SKM-1 (cell line): ENCODE measurements around the gene DISP3.
A peak's percentile ranks its signal among the peaks of the same experiment; 100 is the strongest.

Source experiments
- DNase-seq: peaks from one replicate; lab custom pipeline; 2025; ENCODE audit not compliant: unreplicated experiment; lab: John Stamatoyannopoulos, UW

The DISP3 gene

GRCh38 chr1:11478571-11479374, at the start of gene DISP3:
Gene DISP3, plus strand, starts transcription at chr1:11479155. Its CDS starts 21,838 bp downstream, at chr1:11500993.
- DNase-seq = peak; percentile 8

- no peak for DNase-seq
Measured at GRCh38 chr1:11429226-11429625, 49.7 kb upstream of the DISP3 start.

- DNase-seq = no peak
Measured at GRCh38 chr1:11429935-11430334, 49.0 kb upstream of the DISP3 start.

GRCh38 chr1:11431941-11432507, 46.9 kb upstream of the DISP3 start:
- DNase-seq = no peak

DNA sequence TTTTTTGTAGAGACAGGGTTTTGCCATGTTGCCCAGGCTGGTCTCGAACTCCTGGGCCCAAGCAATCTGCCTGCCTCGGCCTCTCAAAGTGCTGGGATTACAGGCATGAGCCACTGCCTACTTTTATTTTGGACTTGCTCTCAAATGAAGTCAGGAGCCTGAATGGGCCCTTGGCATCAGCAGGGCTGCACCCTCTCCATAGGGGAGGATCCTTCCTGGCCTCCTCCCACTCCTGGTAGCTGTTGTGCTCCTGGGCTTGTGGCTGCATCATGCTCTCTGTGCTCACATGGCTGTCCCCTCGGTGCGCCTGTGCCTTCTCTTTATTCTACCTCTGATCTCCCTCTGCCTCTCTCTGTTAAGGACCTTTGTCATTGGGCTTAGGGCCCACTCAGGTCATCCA, 46.4 kb upstream of the DISP3 start:
- no peak for DNase-seq

GRCh38 chr1:11434501-11434900, 44.5 kb upstream of the DISP3 start:
- no peak for DNase-seq

GRCh38 chr1:11434926-11435325, 44.0 kb upstream of the DISP3 start:
- no peak for DNase-seq

DNA sequence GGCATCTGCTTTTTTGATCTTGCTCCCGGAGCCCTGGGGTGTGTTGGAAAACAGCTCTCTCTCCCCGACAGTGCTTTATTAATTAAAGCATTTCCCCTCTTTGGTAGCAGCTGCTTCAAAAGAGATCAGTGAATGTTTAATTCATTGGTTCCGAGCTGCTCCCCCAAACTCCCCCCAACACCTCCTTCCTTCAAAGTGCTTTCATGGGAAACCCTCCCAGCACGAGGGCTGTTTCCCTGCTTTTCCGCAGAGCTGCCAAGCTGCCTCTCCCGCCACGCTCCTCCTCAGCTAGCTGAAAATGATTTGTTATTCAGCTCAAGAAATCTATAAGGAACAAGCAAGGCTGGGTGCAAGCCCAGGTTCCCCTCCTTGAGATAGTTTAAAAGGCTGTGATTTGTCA, 40.0 kb upstream of the DISP3 start:
- DNase-seq = no peak

GRCh38 chr1:11441211-11441952, 37.6 kb upstream of the DISP3 start:
- no peak for DNase-seq

DNA sequence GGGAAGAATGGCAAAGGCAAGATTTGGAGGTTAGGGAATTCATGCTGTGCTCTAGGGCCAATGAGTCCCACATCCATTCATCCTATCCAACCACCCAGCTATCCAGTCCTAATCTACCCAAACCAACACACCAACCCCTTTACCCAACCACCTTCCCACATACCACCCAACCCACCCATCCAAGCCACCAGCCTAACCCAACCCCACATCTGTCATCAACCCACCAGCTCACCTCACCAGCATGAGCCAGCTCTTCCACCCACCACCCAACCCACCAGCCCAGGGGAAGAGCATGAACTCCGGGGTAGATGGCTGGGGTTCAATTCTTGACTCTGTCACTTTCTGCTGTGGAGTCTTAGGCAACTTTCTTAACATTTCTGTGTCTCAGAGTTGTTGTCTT, 35.9 kb upstream of the DISP3 start:
- no peak for DNase-seq

- no peak for DNase-seq
Measured at GRCh38 chr1:11443961-11444658, 34.8 kb upstream of the DISP3 start.

DNA sequence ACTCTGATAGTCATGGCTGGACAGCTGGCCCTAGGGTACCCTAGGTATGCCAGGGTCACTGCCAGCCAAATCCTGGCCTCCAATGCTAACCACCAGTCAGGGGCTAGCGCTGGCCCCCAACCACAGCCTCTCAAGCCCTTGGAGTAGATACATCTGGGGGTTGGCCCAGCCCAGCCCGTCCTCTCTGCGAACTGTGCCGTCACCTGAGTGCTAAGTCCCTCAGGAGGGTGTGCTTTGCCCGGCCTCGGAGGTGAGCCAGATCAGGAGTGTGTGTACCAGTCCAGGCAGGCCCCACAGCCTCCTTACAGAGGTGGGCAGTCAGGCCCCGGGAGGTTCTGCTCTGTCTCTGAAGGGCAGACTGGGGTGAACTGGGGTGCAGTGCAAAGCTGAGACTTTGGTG, 34.0 kb upstream of the DISP3 start:
- no peak for DNase-seq

- DNase-seq = no peak
Measured at GRCh38 chr1:11447903-11448302, 31.1 kb upstream of the DISP3 start.

GRCh38 chr1:11448373-11449099, 30.4 kb upstream of the DISP3 start:
- no peak for DNase-seq

DNA sequence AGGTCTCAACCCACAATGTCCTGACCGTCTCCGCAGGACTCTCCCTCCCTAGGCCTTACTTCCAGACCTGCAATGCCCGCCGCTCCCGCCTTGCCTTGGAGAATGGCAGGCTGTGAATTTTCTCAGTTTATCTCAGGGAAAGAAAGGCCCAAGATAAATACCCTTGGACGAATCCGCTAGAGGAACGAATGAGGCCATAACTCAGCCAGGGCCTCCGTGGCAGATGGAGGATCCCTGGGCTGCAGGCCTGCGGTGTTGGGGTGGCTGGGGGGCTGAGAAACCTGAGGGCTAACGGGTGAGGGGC, 29.9 kb upstream of the DISP3 start:
- no peak for DNase-seq

- DNase-seq = no peak
Measured at GRCh38 chr1:11450310-11450709, 28.6 kb upstream of the DISP3 start.

DNA sequence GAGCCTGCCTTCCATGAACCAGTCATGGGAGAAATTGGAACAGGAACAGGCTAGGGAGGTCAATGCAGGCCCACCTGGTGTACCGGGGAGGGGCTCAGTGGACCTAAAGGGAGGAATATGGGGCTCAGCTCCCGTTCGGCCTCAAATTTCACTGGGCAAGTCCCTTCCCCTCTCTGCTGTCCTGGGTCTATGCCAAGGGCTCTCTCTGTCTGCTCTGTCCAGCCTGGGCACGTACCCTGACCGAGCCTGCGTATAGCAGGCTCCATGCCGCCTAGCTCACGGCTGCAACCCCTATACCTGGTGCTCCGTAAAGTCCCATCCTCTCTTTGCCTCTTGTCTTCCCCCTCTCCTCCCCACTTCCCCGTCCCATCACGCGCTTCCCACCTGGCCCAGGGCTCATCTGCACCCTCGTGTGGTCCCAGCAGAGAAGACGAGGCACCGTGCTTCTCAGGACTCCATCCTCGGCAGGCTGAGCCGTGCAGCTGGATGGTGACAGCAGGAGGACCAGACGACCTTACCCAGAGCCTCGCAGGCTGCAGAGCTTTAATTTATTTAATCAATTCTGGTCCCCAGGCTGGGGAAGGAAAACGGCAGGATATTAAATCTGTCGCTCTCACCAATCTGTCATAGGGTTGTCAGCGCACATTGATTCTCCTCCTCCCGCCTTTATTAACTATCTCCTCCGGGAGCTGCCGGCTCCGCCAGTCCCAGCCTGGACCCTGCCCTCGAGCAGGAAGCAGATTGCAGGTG, 25.0 kb upstream of the DISP3 start:
- no peak for DNase-seq

GRCh38 chr1:11455967-11456570, 22.9 kb upstream of the DISP3 start:
- no peak for DNase-seq

DNA sequence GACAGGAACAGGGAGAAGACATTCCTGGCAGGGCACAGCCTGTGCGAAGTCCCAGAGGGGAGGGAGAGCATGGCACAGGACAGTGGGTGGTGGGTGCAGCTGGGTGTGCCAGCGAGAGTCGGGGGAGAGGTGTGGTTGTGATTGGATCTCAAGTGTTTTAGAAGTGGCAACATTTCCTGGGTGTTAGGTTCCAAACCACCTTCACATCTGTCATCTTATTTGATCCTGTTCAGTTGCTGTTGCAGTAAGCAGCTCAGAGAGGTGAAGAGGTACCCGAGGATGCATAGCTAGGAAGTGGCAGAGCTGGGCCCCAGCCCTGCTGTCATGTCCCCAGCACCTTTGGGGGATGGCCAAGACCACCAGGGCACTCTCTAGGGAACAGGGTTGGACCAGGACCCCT, 22.0 kb upstream of the DISP3 start:
- no peak for DNase-seq

DNA sequence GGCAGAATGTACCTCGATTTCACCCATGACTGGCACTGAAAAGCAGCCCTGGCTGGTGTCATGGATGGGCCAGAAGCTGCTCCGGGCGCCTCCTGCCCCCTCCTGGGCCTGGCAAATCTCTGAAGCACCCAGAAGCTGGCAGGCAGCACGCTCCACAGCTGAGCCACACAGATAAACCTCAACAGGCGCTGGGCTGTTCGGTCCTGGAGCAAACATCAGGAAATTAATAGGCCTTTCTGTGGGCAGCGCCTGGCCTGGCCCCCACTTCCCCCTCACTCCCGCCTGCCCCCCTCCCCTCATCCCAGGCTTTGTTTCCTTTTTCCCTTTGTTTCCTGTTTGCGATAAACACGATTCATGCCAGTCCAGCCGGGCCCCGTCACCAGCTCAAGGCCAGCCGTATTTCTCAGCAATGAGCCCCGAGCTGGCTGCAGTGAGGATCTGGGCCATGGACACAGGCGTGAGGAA, 20.1 kb upstream of the DISP3 start:
- DNase-seq = no peak
